ENCODE measurements around the gene PBX3.

PBX3 gene

GRCh38 chr9:125747053-125747764 is at the start of gene PBX3:
Gene PBX3, plus strand, starts transcription at chr9:125747373.
- peak; percentile 73 for DNase-seq

GRCh38 chr9:125699870-125700269 is 47.3 kb upstream of the PBX3 start:
- no peak for DNase-seq

- no peak for DNase-seq
Observed at GRCh38 chr9:125700791-125701190, 46.4 kb upstream of the PBX3 start.

- no peak for DNase-seq
Observed at GRCh38 chr9:125701351-125701750, 45.8 kb upstream of the PBX3 start.

GRCh38 chr9:125703662-125704061 is 43.5 kb upstream of the PBX3 start:
- no peak for DNase-seq

- DNase-seq = no peak
Observed at GRCh38 chr9:125705893-125706292, 41.3 kb upstream of the PBX3 start.

- peak; percentile 97 for DNase-seq
Observed at GRCh38 chr9:125706651-125707471, 40.3 kb upstream of the PBX3 start, which contains the start of gene MAPKAP1. Gene MAPKAP1, minus strand, starts transcription at chr9:125707208. Its CDS starts 34,634 bp downstream, at chr9:125672574.

GRCh38 chr9:125707472-125707804 is 39.7 kb upstream of the PBX3 start:
- DNase-seq = no peak

- DNase-seq = no peak
Observed at GRCh38 chr9:125726456-125727132, 20.6 kb upstream of the PBX3 start.

- no peak for DNase-seq
Observed at GRCh38 chr9:125730168-125730567, 17.0 kb upstream of the PBX3 start.

GRCh38 chr9:125732562-125732961 is 14.6 kb upstream of the PBX3 start:
- no peak for DNase-seq

- DNase-seq = no peak
Observed at GRCh38 chr9:125739436-125739835, 7.7 kb upstream of the PBX3 start.

GRCh38 chr9:125742657-125743056 is 4.5 kb upstream of the PBX3 start:
- DNase-seq = no peak

- no peak for DNase-seq
Observed at GRCh38 chr9:125743682-125744428, 3.3 kb upstream of the PBX3 start.

GRCh38 chr9:125744616-125745015 is 2.6 kb upstream of the PBX3 start:
- DNase-seq = no peak

- DNase-seq = no peak
Observed at GRCh38 chr9:125745018-125745417, 2.2 kb upstream of the PBX3 start.

- no peak for DNase-seq
Observed at GRCh38 chr9:125745682-125746016, 1.5 kb upstream of the PBX3 start.

GRCh38 chr9:125746017-125746773 is 978 bp upstream of the PBX3 start:
- DNase-seq = peak; percentile 94

GRCh38 chr9:125746774-125747052 is 460 bp upstream of the PBX3 start:
- no peak for DNase-seq

GRCh38 chr9:125747765-125748445 is 732 bp downstream of the PBX3 start:
- peak; percentile 58 for DNase-seq

GRCh38 chr9:125748446-125749099 is 1.4 kb downstream of the PBX3 start:
- DNase-seq = no peak

All from left hindlimb (tissue), 1 donor.